Calu3 (cell line): ENCODE data around the gene CHST12. TPM values are rescaled to one million over a fixed set of nuclear protein-coding genes. Genes with fewer than 3 reads are reported as not detected.

Source experiments
- BruUV-seq: library from RNA; stranded (reverse); fragments of 400-500 nt; replicated peaks from 2 replicates; lab custom pipeline; 2021; lab: Mats Ljungman, UMichigan
- CTCF ChIA-PET: fragments of 300-600 bp; sonication (Branson Sonifier 250); formaldehyde crosslinking; loops from one replicate; lab custom pipeline; 2022; ENCODE audit warnings: antibody characterized with exemption; lab: Charles Lee
- DNase-seq: peaks from one replicate; pipeline ENCODE4 v3.0.0; 2022
- H3K27ac Mint-ChIP-seq: one replicate; pipeline ENCODE4 v1.8.0; 2022; ENCODE audit warnings: mixed read lengths; ENCODE audit not compliant: unreplicated experiment
- H3K27me3 Mint-ChIP-seq: one replicate; pipeline ENCODE4 v1.8.0; 2022; ENCODE audit warnings: mixed read lengths; ENCODE audit not compliant: unreplicated experiment
- H3K36me3 Mint-ChIP-seq: one replicate; pipeline ENCODE4 v1.8.0; 2022; ENCODE audit warnings: mild to moderate bottlenecking, moderate library complexity, mixed read lengths; ENCODE audit not compliant: insufficient read depth, unreplicated experiment
- H3K4me1 Mint-ChIP-seq: one replicate; pipeline ENCODE4 v1.8.0; 2022; ENCODE audit warnings: mild to moderate bottlenecking, low read depth, mixed read lengths; ENCODE audit not compliant: unreplicated experiment
- H3K4me3 Mint-ChIP-seq: one replicate; pipeline ENCODE4 v1.8.0; 2022; ENCODE audit warnings: mild to moderate bottlenecking, low read depth, moderate library complexity, mixed read lengths; ENCODE audit not compliant: unreplicated experiment
- H3K9me3 Mint-ChIP-seq: one replicate; pipeline ENCODE4 v1.8.0; 2022; ENCODE audit warnings: low read depth, mixed read lengths; ENCODE audit not compliant: unreplicated experiment
- CTCF ChIP-seq: fragments of 200-600 bp; IDR thresholded peaks from one replicate; pipeline ENCODE4 v1.8.0; 2022; ENCODE audit warnings: antibody characterized with exemption; ENCODE audit not compliant: unreplicated experiment
- intact Hi-C: fragments of 100-400 bp; cut with micrococcal nuclease; formaldehyde crosslinking; loops from one replicate; pipeline ENCODE4 v1.10.0; 2022; ENCODE audit not compliant: unreplicated experiment
- total RNA-seq: library from RNA; stranded (reverse); gene quantifications from 2 replicates; pipeline ENCODE4 v1.2.3, GENCODE V29; 2022

Gene CHST12
- total RNA-seq, 1 experiment from 2014 or later, result 21.2 TPM

GRCh38 chr7:2432910-2433712 is 29.7 kb downstream of the CHST12 start:
- H3K27ac Mint-ChIP-seq, result no peak overlapping the region
- H3K9me3 Mint-ChIP-seq, result peaks cover 4% of the 10 kb centered on the region
- H3K36me3 Mint-ChIP-seq, result no peaks in the 10 kb centered on the region
- CTCF ChIA-PET, result no interaction called here
- no TSS peak for BruUV-seq
- no peak for TF ChIP-seq CTCF
- H3K27me3 Mint-ChIP-seq, result no peaks in the 10 kb centered on the region
- no peak for DNase-seq
- intact Hi-C loops, result no loop called here
- no peak overlapping the region for H3K4me3 Mint-ChIP-seq
- no peaks in the 10 kb centered on the region for H3K4me1 Mint-ChIP-seq

GRCh38 chr7:2433713-2434550 is 30.5 kb downstream of the CHST12 start:
- H3K9me3 Mint-ChIP-seq, result peaks cover 4% of the 10 kb centered on the region
- H3K4me1 Mint-ChIP-seq, result no peaks in the 10 kb centered on the region
- H3K36me3 Mint-ChIP-seq, result no peaks in the 10 kb centered on the region
- intact Hi-C loops, result no loop called here
- no peak overlapping the region for H3K4me3 Mint-ChIP-seq
- no peak for DNase-seq
- no peak for TF ChIP-seq CTCF
- BruUV-seq, result no TSS peak
- H3K27me3 Mint-ChIP-seq, result no peaks in the 10 kb centered on the region
- CTCF ChIA-PET, result no interaction called here
- no peak overlapping the region for H3K27ac Mint-ChIP-seq

- BruUV-seq, result no TSS peak
- Mint-ChIP-seq H3K27me3 (no peaks in the 10 kb centered on the region), H3K27ac (no peak overlapping the region), H3K4me3 (no peak overlapping the region), H3K4me1 (peaks cover 5% of the 10 kb centered on the region), H3K9me3 (peaks cover 4% of the 10 kb centered on the region), H3K36me3 (peaks cover 3% of the 10 kb centered on the region)
- TF ChIP-seq CTCF, result no peak
- CTCF ChIA-PET, result interaction anchor here (0.6 kb wide), 2 partner anchors 8 to 9 kb away, joined by 3 read pairs; no protein-coding TSS in a partner anchor
- DNase-seq, result no peak
- intact Hi-C loops, result no loop called here
Measured at GRCh38 chr7:2435146-2435545, 31.7 kb downstream of the CHST12 start.

- TF ChIP-seq CTCF, result no peak
- no peak overlapping the region for H3K4me3 Mint-ChIP-seq
- no peak overlapping the region for H3K27ac Mint-ChIP-seq
- H3K9me3 Mint-ChIP-seq, result no peaks in the 10 kb centered on the region
- intact Hi-C loops, result no loop called here
- CTCF ChIA-PET, result no interaction called here
- DNase-seq, result no peak
- H3K36me3 Mint-ChIP-seq, result peaks cover 11% of the 10 kb centered on the region
- BruUV-seq, result no TSS peak
- H3K27me3 Mint-ChIP-seq, result no peaks in the 10 kb centered on the region
- peaks cover 17% of the 10 kb centered on the region for H3K4me1 Mint-ChIP-seq
Measured at GRCh38 chr7:2436341-2437104, 33.1 kb downstream of the CHST12 start.
